Brain microvascular endothelial cell (primary cell): ENCODE results near the gene CAPN11.
"Not testable (repeated sequence)": the region's sequence is repeated elsewhere in the genome, so short reads cannot be mapped to it uniquely, and the experiment has no call there.

ENCODE experiments used
- DNase-seq: peaks from one replicate; pipeline ENCODE4 v3.0.0-alpha.2; 2020
- H3K27ac ChIP-seq: fragments of 250-450 bp; sonication (Bioruptor Pico); 2 replicates; pipeline ENCODE4 v1.5.1; 2020; ENCODE audit warnings: mild to moderate bottlenecking, moderate library complexity
- H3K27me3 ChIP-seq: fragments of 250-450 bp; sonication (Bioruptor Pico); replicated peaks from 2 replicates; pipeline ENCODE4 v1.5.1; 2020; ENCODE audit warnings: mild to moderate bottlenecking
- H3K36me3 ChIP-seq: fragments of 250-450 bp; sonication (Bioruptor Pico); replicated peaks from 2 replicates; pipeline ENCODE4 v1.5.1; 2020; ENCODE audit warnings: mild to moderate bottlenecking
- H3K4me3 ChIP-seq: 2 replicates; pipeline ENCODE4 v1.5.1; 2011; ENCODE audit warnings: low read depth, mild to moderate bottlenecking, control low read depth, low read length, moderate library complexity
- CTCF ChIP-seq: IDR thresholded peaks from 2 replicates; pipeline ENCODE4 v1.5.1; 2011; ENCODE audit warnings: low read depth, mild to moderate bottlenecking, moderate library complexity, low read length, control low read depth, inconsistent platforms; ENCODE audit errors: missing control alignments
- in situ Hi-C: cut with HindIII; loops from 2 replicates; pipeline ENCODE4 v1.10.0; 2017; ENCODE audit warnings: low sequenced_read_pairs, low pct_ligation_motif_present

CAPN11 gene

GRCh38 chr6:44143731-44144130, 14.9 kb upstream of the CAPN11 start:
- peaks cover 42% of the 10 kb centered on the region for H3K36me3 ChIP-seq
- no peak overlapping the region for H3K27ac ChIP-seq
- no peak overlapping the region for H3K4me3 ChIP-seq
- no peaks in the 10 kb centered on the region for H3K27me3 ChIP-seq
- in situ Hi-C loops, result no loop called here
- DNase-seq, result no peak
- no peak for TF ChIP-seq CTCF

- H3K27ac ChIP-seq, H3K4me3 ChIP-seq, H3K27me3 ChIP-seq, DNase-seq, in situ Hi-C loops: not testable (repeated sequence)
- peaks cover 39% of the 10 kb centered on the region for H3K36me3 ChIP-seq
Observed at GRCh38 chr6:44144536-44144935, 14.1 kb upstream of the CAPN11 start.

- DNase-seq, result no peak
- Histone ChIP-seq H3K4me3 (no peak overlapping the region), H3K27ac (no peak overlapping the region), H3K27me3 (no peaks in the 10 kb centered on the region), H3K36me3 (peaks cover 32% of the 10 kb centered on the region)
- TF ChIP-seq CTCF, result no peak
- in situ Hi-C loops, result no loop called here
Observed at GRCh38 chr6:44145839-44146238, 12.8 kb upstream of the CAPN11 start.

GRCh38 chr6:44146685-44147084, 11.9 kb upstream of the CAPN11 start:
- in situ Hi-C loops, result no loop called here
- TF ChIP-seq CTCF, result no peak

GRCh38 chr6:44147256-44147655, 11.4 kb upstream of the CAPN11 start:
- TF ChIP-seq CTCF, result no peak
- in situ Hi-C loops, result no loop called here

More at GRCh38 chr6:44146685-44147084, 11.9 kb upstream of the CAPN11 start:
- Histone ChIP-seq H3K36me3 (peaks cover 30% of the 10 kb centered on the region), H3K4me3 (no peak overlapping the region), H3K27ac (no peak overlapping the region), H3K27me3 (no peaks in the 10 kb centered on the region)
- no peak for DNase-seq

GRCh38 chr6:44148306-44148705, 10.3 kb upstream of the CAPN11 start:
- H3K4me3 ChIP-seq, result no peak overlapping the region
- in situ Hi-C loops, result no loop called here
- peaks cover 32% of the 10 kb centered on the region for H3K36me3 ChIP-seq
- H3K27ac ChIP-seq, result no peak overlapping the region
- no peaks in the 10 kb centered on the region for H3K27me3 ChIP-seq
- no peak for DNase-seq
- TF ChIP-seq CTCF, result no peak

More at GRCh38 chr6:44147256-44147655, 11.4 kb upstream of the CAPN11 start:
- no peak overlapping the region for H3K4me3 ChIP-seq
- H3K27ac ChIP-seq, result no peak overlapping the region
- H3K36me3 ChIP-seq, result peaks cover 30% of the 10 kb centered on the region
- no peak for DNase-seq
- no peaks in the 10 kb centered on the region for H3K27me3 ChIP-seq
